ENCODE data around the gene WDR64. TPM values are rescaled to one million over a fixed set of nuclear protein-coding genes. Genes with fewer than 3 reads are reported as not detected.

Gene WDR64
- total and polyA plus RNA-seq, 2 of the 4 experiments (the other 2 are of a cell fraction): not detected

DNA sequence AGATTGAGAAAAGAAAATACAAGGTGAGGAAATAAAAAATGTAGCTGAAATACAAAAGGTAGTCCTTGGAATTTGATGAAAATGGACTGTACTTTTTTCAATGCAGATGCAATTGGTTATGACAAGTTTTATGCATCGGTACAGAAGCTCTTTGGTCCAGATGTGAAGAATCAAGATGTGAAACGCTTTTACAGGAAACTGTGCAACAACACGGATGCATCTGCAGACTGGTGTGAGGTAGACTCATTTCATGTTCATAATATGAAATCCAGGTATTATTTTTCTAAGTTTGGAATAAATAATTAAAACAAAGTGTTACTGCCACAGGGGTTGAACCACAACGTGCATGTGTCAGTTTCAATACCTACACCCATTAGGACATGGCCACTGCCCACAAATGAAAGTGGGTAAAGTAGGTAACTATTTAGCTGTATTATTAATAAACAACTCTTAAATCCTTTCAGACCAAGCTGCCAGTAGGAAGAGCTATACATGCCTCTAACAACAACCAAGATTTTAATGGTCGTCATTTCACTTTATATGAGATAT is 8.4 kb downstream of the WDR64 start:
- Histone ChIP-seq H3K36me3 (ENCODE audit: control insufficient read depth, insufficient read depth, low read length) (no peaks in the 10 kb centered on the region), H3K14ac (replicated peaks; ENCODE audit: low read depth, low read length) (no peak overlapping the region), H2BK20ac (ENCODE audit: low read depth, low read length) (no peak overlapping the region), H3K18ac (ENCODE audit: low read depth, low read length) (no peak overlapping the region), H3K4me1 (ENCODE audit: control insufficient read depth, insufficient read depth, low read length) (no peaks in the 10 kb centered on the region), H3K9me3 (ENCODE audit: control insufficient read depth, insufficient read depth, low read length) (no peaks in the 10 kb centered on the region), H3K56ac (ENCODE audit: extremely low read depth, insufficient read depth, low read length) (no peak overlapping the region), H4K20me1 (ENCODE audit: insufficient read depth, low read length) (no peaks in the 10 kb centered on the region), H2BK15ac (ENCODE audit: low read depth, low read length) (no peak overlapping the region), H3K23ac (ENCODE audit: low read depth, low read length) (no peak overlapping the region), H2AFZ (replicated peaks; ENCODE audit: low read length, poor library complexity) (no peak overlapping the region), H3K27ac (ENCODE audit: insufficient read depth, low read length) (no peak overlapping the region), H2AK9ac (replicated peaks; ENCODE audit: low read depth, low read length, poor library complexity) (no peak overlapping the region), H3K79me1 (ENCODE audit: low read depth in 1 of 2, low read length in 2 of 2) (no peaks in the 10 kb centered on the region), H3K9ac (ENCODE audit: low read depth, low read length) (no peak overlapping the region), H2BK120ac (ENCODE audit: low read depth, low read length) (no peak overlapping the region), H3K4me2 (ENCODE audit: low read depth, low read length) (no peak overlapping the region), H2AK5ac (ENCODE audit: low read depth, low read length) (no peak overlapping the region), H4K91ac (ENCODE audit: insufficient read depth, low read depth, low read length) (no peak overlapping the region), H3K27me3 (ENCODE audit: control insufficient read depth, insufficient read depth, low read length) (no peaks in the 10 kb centered on the region), H4K8ac (ENCODE audit: low read depth in 2 of 2, low read length in 2 of 2) (no peak overlapping the region), H4K5ac (ENCODE audit: low read depth, low read length) (no peak overlapping the region), H3K4me3 (ENCODE audit: insufficient read depth, low read depth, low read length) (no peak overlapping the region), H2BK5ac (ENCODE audit: low read depth, low read length, poor library complexity, severe bottlenecking) (no peak overlapping the region), H3K9me1 (ENCODE audit: insufficient read depth, low read length) (no peaks in the 10 kb centered on the region), H3K4ac (ENCODE audit: low read depth, low read length) (no peak overlapping the region)
- CTCF ChIA-PET: interaction anchor here (0.6 kb wide), 1 partner anchor 10 kb away, joined by 3 read pairs; no protein-coding TSS in a partner anchor
- no TSS peak for BruUV-seq (replicated peaks)
- POLR2A ChIA-PET (ENCODE audit: unreplicated experiment): no interaction called here
- dilution Hi-C loops (cut with HindIII; ENCODE audit: low sequenced_read_pairs, unreplicated experiment): no loop called here
- DNase-seq (no peak), ATAC-seq (ENCODE audit: low read depth) (no peak)
- WGBS, 2 experiments (ENCODE audit: extremely low coverage in 2 of 2, insufficient read length in 1 of 2): no CpG with 5 or more reads among the region's 5 CpGs
- intact Hi-C loops (cut with micrococcal nuclease): no loop called here
- in situ Hi-C loops (cut with MboI; ENCODE audit: low sequenced_read_pairs): no loop called here
- TF ChIP-seq CHD1 (IDR thresholded peaks at IDR 0.05; ENCODE audit: low read depth, low read length) (no peak), RFX5 (IDR thresholded peaks at IDR 0.05; ENCODE audit: low read depth, low read length) (no peak), RCOR1 (IDR thresholded peaks at IDR 0.05; ENCODE audit: insufficient replicate concordance, low read length) (no peak)
